GM18526 (cell line): Measurements from ENCODE around the gene CCDC82.

ENCODE experiments used
- POLR2A ChIP-seq: IDR thresholded peaks from 3 replicates; pipeline ENCODE4 v1.6.1; 2011; ENCODE audit not compliant: insufficient read length; ENCODE audit errors: extremely low read depth

CCDC82 gene

DNA sequence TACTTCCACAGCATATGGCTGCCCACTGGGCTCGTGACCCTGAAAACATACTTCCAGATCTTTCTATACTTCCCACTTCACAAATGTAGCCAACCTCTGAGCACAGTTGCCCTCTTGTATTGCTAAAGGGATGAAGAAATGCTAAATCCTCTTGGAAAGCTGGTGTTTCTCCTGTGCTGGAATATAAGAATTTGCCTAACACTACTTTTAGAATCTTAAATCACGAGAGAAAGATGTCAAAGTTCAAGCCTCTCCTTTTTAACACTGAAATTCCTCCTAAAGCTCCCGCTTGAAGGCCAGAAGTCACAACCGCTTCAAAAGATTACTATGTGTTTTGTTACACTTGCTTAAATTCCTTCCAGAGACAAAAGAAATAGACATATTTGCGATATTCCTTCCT, 68.6 kb downstream of the CCDC82 start:
- no peak for TF ChIP-seq POLR2A

DNA sequence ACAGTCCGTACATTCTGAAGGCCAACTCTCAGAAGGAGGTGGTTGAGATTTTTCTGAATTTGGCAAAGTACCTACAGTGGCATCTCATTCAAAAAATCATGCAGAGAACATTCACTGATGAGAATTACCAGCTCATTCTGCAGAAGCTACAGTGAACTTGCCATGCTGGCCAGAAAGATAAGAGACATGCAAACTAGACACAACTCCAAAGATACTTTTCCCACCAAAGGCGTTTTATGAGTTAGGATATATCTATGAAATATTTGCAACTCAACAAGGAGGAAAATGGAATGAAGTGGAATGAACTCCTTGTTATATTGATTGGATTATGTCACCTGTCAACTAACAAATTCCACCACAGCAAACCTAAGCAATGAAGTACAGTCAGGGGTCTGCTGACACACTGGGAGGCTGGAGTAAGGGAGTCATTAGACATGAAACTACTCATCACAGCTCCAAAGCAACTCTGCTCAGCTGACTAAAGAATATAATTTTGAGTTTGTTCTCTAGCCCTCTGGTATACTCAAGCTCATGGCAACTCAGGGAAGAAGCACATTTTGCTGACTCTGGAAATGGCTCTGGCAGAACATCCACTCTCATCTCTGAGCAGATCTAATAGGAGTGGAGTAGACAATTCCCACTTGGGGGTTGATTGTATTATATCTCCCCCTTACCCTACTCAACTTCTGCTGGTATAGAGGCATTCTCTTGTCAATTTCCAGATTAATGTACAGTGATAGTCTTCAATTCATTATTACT, 69.6 kb downstream of the CCDC82 start:
- no peak for TF ChIP-seq POLR2A

DNA sequence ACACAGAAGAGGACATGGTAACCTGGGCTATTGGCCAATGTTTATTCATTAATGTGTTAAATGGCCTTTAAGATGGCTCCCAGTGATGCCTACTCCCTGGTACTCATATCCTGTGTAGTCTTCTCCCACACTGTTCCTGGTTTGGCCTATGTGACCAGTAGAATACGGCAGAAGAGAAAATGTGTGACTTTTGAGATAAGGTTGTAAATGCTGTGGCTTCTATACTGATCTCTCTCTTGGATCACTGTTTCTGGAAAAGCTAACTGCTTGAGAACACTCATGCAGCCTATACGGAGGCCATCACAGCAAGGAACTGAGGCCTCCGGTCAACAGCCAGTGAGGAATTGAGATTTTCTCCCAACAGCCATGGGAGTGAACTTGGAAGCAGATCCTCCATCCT, 70.9 kb downstream of the CCDC82 start:
- no peak for TF ChIP-seq POLR2A

GRCh38 chr11:96318399-96318798, 71.3 kb downstream of the CCDC82 start:
- no peak for TF ChIP-seq POLR2A

- TF ChIP-seq POLR2A, result no peak
Observed at GRCh38 chr11:96317985-96318384, 71.7 kb downstream of the CCDC82 start.

DNA sequence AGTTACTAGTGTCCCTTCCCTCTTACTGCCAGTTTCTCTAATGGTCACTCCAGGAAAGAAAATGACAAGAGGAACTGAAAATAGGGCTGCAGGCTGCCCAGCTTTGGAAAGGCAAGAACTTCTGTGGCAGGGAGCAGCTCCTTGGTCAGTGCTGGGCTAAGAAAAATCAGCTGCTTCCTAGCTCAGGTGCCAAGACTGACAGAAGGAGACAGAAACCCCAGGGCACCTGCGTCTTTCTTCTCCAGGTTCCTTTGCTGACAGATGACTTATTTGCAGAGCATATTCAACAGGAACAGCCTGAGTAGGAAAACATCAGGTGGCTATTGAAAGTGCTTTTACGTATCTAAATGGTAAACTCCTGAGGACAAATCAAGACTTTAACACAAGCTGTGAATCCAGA, 72.1 kb downstream of the CCDC82 start:
- TF ChIP-seq POLR2A, result no peak

DNA sequence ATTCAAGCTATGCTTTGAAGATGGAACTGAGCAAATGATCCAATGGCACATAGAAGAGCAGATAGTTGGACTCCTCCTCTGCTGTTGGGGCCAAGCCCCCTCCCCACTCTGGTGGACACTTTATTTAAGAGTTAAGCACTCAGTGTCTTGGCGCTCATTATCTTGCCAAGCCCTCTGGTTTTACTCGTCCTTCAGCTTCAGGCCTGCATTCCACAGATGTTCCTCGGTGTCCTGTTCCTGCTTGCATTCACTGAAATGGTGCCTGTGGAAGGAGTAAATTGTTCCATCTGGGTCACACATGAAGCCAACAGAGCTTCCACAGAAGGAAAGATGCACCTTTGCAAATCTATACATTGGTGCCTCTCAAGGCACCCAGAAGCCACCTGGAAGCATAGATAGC, 72.8 kb downstream of the CCDC82 start:
- TF ChIP-seq POLR2A, result no peak

DNA sequence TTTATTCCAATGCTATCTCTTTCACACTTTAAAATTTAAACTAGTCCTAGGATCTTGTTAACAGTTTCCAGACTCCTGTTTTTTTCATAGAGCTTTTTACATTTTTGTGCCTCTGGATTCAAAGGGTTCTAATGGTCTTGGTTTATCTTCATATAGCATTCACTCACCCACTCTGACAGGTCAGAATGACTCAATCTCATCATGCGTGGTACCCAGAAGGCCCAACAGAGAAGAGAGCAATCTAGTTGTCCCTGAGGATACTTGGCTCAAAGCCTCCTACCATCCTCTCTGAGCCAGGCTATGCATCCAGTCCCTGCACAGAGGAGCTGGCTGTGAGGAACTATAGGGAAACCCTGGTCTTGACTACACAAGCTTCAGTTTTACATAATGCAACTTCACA, 74.2 kb downstream of the CCDC82 start:
- TF ChIP-seq POLR2A, result no peak

DNA sequence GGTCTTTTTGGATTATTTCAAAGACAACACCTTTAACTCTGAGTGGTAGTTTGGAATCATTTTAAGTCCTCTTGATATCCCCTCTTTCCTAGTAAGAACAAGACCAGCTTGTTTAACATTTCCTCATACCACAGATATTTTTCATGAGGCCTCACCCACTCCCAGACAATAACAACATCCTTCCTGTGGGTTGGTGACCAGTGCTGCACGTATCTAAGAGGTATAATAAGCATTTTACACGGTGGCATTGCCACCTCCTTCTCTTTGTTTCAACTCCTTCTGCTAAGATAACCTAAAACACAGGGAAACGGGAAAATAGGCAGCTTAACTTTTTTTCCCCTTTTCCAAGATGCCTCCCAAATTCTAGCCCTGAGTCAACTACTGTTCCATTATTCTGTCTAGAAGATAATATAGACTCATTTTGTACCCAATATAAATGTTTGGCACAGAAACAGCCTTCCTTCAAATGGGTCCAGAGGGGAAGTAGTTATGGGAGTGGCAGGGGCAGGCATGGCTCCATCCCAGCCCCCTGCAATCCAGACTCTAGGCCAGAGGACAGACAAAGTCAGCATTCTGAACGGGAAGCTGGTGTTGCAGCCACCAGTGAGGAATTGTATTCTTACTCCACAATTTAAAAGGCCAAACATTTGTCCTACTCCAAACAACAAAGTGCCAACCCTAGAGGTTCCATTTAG, 75.2 kb downstream of the CCDC82 start:
- TF ChIP-seq POLR2A, result no peak

GRCh38 chr11:96313163-96313562, 76.5 kb downstream of the CCDC82 start:
- TF ChIP-seq POLR2A, result no peak

GRCh38 chr11:96311120-96311568, 78.6 kb downstream of the CCDC82 start:
- TF ChIP-seq POLR2A, result no peak

DNA sequence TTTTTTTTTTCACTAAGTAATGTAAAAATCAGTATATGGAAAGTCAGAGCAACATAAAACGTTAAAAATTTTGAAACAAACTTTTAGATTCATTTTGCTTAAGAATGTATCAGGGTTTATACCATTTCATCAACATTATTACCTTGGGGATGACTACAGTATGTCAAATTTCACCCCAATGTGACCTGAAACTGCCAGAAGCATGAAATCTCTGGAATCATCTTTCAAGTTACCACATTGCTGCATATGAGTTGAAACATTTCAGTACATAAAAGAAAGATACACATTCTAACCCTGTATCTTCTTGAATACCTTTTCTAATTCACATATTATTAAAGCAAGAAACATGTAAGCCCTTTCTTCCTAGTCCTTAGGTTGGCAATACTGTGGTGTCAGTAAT, 79.5 kb downstream of the CCDC82 start:
- no peak for TF ChIP-seq POLR2A

GRCh38 chr11:96309643-96310017, 80.1 kb downstream of the CCDC82 start:
- no peak for TF ChIP-seq POLR2A

GRCh38 chr11:96309016-96309642, 80.6 kb downstream of the CCDC82 start:
- TF ChIP-seq POLR2A, result no peak

DNA sequence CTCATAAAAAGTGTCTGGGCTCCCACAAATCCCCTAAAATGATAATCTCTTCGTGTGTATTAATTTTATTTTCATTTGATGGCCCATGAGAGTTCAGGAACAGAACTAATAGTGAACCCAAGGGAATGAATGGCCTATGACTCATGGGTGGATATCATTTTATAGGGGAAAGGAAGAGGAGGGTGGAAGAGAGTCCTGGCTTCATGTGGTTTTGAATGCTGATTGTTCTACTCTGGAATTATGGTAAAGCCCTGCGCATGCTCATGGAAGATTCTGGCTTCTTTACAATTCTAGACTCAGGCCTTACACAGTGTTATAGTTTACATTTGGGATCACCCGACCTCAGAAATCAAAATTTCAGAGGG, 82.0 kb downstream of the CCDC82 start:
- TF ChIP-seq POLR2A, result no peak
